SK-N-SH (cell line): ENCODE results near the gene HBA2.

Experiments used
- POLR2AphosphoS5 ChIP-seq: IDR thresholded peaks from 2 replicates; pipeline ENCODE4 v1.6.1; 2012; ENCODE audit warnings: low read depth, low read length
- TF ChIP-seq, protein P1 (sequence below): IDR thresholded peaks from 2 replicates; pipeline ENCODE4 v1.6.1; 2012; ENCODE audit warnings: mild to moderate bottlenecking, low read depth, low read length, moderate library complexity
- TF ChIP-seq, protein P2 (sequence below): fragments of 200-600 bp; sonication (generic); IDR thresholded peaks from 2 replicates; pipeline ENCODE4 v1.6.1; 2017; ENCODE audit warnings: antibody characterized with exemption, mild to moderate bottlenecking, moderate library complexity

DNA sequence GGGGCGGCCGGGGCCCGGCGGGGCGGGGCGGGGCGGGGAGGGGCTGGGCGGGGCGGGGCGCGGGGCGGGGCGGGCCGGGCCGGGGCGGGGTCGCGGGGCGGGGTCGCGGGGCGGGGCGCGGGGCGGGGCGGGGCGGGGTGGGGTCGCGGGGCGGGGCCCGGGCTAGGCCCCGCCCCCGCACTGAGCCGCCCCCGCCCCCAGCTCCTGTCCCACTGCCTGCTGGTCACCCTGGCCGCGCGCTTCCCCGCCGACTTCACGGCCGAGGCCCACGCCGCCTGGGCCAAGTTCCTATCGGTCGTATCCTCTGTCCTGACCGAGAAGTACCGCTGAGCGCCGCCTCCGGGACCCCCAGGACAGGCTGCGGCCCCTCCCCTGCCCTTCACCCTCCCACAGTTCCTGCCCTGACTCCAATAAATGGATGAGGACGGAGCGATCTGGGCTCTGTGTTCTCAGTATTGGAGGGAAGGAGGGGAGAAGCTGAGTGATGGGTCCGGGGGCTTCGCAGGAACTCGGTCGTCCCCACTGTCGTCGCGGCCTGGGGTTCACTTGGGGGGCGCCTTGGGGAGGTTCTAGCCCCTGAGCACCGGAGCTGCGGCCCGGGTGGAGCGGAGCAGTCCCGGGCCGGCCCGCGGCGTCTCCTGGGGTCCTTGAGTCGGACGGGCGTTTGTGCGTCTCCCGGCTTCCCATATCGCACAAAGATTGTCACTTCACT lies 7.7 kb upstream of the HBA2 start:
- TF ChIP-seq POLR2AphosphoS5, result no peak
- TF ChIP-seq, protein P1, sequence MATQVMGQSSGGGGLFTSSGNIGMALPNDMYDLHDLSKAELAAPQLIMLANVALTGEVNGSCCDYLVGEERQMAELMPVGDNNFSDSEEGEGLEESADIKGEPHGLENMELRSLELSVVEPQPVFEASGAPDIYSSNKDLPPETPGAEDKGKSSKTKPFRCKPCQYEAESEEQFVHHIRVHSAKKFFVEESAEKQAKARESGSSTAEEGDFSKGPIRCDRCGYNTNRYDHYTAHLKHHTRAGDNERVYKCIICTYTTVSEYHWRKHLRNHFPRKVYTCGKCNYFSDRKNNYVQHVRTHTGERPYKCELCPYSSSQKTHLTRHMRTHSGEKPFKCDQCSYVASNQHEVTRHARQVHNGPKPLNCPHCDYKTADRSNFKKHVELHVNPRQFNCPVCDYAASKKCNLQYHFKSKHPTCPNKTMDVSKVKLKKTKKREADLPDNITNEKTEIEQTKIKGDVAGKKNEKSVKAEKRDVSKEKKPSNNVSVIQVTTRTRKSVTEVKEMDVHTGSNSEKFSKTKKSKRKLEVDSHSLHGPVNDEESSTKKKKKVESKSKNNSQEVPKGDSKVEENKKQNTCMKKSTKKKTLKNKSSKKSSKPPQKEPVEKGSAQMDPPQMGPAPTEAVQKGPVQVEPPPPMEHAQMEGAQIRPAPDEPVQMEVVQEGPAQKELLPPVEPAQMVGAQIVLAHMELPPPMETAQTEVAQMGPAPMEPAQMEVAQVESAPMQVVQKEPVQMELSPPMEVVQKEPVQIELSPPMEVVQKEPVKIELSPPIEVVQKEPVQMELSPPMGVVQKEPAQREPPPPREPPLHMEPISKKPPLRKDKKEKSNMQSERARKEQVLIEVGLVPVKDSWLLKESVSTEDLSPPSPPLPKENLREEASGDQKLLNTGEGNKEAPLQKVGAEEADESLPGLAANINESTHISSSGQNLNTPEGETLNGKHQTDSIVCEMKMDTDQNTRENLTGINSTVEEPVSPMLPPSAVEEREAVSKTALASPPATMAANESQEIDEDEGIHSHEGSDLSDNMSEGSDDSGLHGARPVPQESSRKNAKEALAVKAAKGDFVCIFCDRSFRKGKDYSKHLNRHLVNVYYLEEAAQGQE, result no peak
- TF ChIP-seq, protein P2, sequence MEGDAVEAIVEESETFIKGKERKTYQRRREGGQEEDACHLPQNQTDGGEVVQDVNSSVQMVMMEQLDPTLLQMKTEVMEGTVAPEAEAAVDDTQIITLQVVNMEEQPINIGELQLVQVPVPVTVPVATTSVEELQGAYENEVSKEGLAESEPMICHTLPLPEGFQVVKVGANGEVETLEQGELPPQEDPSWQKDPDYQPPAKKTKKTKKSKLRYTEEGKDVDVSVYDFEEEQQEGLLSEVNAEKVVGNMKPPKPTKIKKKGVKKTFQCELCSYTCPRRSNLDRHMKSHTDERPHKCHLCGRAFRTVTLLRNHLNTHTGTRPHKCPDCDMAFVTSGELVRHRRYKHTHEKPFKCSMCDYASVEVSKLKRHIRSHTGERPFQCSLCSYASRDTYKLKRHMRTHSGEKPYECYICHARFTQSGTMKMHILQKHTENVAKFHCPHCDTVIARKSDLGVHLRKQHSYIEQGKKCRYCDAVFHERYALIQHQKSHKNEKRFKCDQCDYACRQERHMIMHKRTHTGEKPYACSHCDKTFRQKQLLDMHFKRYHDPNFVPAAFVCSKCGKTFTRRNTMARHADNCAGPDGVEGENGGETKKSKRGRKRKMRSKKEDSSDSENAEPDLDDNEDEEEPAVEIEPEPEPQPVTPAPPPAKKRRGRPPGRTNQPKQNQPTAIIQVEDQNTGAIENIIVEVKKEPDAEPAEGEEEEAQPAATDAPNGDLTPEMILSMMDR, result no peak
